AG04450 (cell line): ENCODE data around the gene S100Z. TPM values are rescaled to one million over a fixed set of nuclear protein-coding genes. Genes with fewer than 3 reads are reported as not detected.
"Not testable (repeated sequence)": the region's sequence is repeated elsewhere in the genome, so short reads cannot be mapped to it uniquely, and the experiment has no call there.

ENCODE experiments used
- CTCF ChIA-PET: fragments of 300-600, 350-600 bp; formaldehyde crosslinking; extraction: SDS; loops from one replicate; lab custom pipeline; 2022; ENCODE audit warnings: antibody characterized with exemption, inconsistent platforms; lab: Charles Lee
- POLR2A ChIA-PET: fragments of 350-600 bp; formaldehyde crosslinking; extraction: SDS; loops from one replicate; lab custom pipeline; 2021; ENCODE audit warnings: antibody characterized with exemption, inconsistent platforms; lab: Yijun Ruan, JAX
- DNase-seq: peaks from one replicate; pipeline ENCODE4 v3.0.0-alpha.2; 2011; ENCODE audit warnings: low read depth, low spot score
- H3K27ac ChIP-seq: one replicate; pipeline ENCODE4 v1.5.1; 2012; ENCODE audit warnings: low read depth, low read length, control low read depth
- H3K27me3 ChIP-seq: one replicate; pipeline ENCODE4 v1.6.0; 2012; ENCODE audit warnings: low read length; ENCODE audit not compliant: control insufficient read depth, insufficient read depth
- H3K4me3 ChIP-seq: 2 replicates; pipeline ENCODE4 v1.5.1; 2011; ENCODE audit warnings: mild to moderate bottlenecking, low read depth, low read length, control low read depth
- H3K9me3 ChIP-seq: 2 replicates; pipeline ENCODE4 v1.5.1; 2012; ENCODE audit warnings: low read length; ENCODE audit not compliant: control insufficient read depth, insufficient read depth
- CTCF ChIP-seq: IDR thresholded peaks from 2 replicates; pipeline ENCODE4 v1.5.1; 2011; ENCODE audit warnings: low read depth, low read length, control low read depth, inconsistent platforms
- polyA plus RNA-seq: library from polyadenylated mRNA; depleted of rRNA; stranded (reverse); fragments of >200 nt; gene quantifications from 2 replicates; pipeline ENCODE4 v1.2.3, GENCODE V29; 2011

The S100Z gene
- polyA plus RNA-seq, 1 experiment, result not detected

GRCh38 chr5:76851728-76852369 is 2.0 kb downstream of the S100Z start:
- no peak for TF ChIP-seq CTCF
- Histone ChIP-seq H3K4me3 (no peak overlapping the region), H3K9me3 (no peaks in the 10 kb centered on the region; the same call in 1 of the 2 replicates), H3K27me3 (no peaks in the 10 kb centered on the region), H3K27ac (no peak overlapping the region)
- CTCF ChIA-PET, result interaction anchor here (0.8 to 1.2 kb wide), 2 partner anchors 250 to 263 kb away, joined by 3 read pairs; no protein-coding TSS in a partner anchor
- no peak for DNase-seq
- POLR2A ChIA-PET, result interaction anchor here (0.6 kb wide), 1 partner anchor 641 kb away, joined by 3 read pairs; no protein-coding TSS in a partner anchor

- no peaks in the 10 kb centered on the region; the same call in 1 of the 2 replicates for H3K9me3 ChIP-seq
- CTCF ChIA-PET, result interaction anchor here (0.8 to 1.2 kb wide), 2 partner anchors 251 to 262 kb away, joined by 3 read pairs; no protein-coding TSS in a partner anchor
- DNase-seq, result no peak
Measured at GRCh38 chr5:76852772-76853171, 3.0 kb downstream of the S100Z start.

GRCh38 chr5:76853741-76854140 is 3.9 kb downstream of the S100Z start:
- DNase-seq, H3K27me3 ChIP-seq, H3K27ac ChIP-seq, H3K4me3 ChIP-seq, POLR2A ChIA-PET, H3K9me3 ChIP-seq, CTCF ChIA-PET: not testable (repeated sequence)

More at GRCh38 chr5:76852772-76853171, 3.0 kb downstream of the S100Z start:
- H3K27me3 ChIP-seq, result no peaks in the 10 kb centered on the region
- no peak for TF ChIP-seq CTCF
- no peak overlapping the region for H3K27ac ChIP-seq
- no peak overlapping the region for H3K4me3 ChIP-seq
- POLR2A ChIA-PET, result no interaction called here

GRCh38 chr5:76854644-76855043 is 4.8 kb downstream of the S100Z start:
- DNase-seq, result no peak
- CTCF ChIA-PET, result no interaction called here
- POLR2A ChIA-PET, result no interaction called here
- Histone ChIP-seq H3K27ac (no peak overlapping the region), H3K27me3 (no peaks in the 10 kb centered on the region), H3K4me3 (no peak overlapping the region), H3K9me3 (no peaks in the 10 kb centered on the region; the same call in 1 of the 2 replicates)
- TF ChIP-seq CTCF, result no peak

GRCh38 chr5:76855501-76855900 is 5.7 kb downstream of the S100Z start:
- H3K27ac ChIP-seq, H3K27me3 ChIP-seq, CTCF ChIA-PET, DNase-seq, POLR2A ChIA-PET, H3K4me3 ChIP-seq, H3K9me3 ChIP-seq: not testable (repeated sequence)

- Histone ChIP-seq H3K4me3 (no peak overlapping the region), H3K27ac (no peak overlapping the region), H3K27me3 (no peaks in the 10 kb centered on the region), H3K9me3 (no peaks in the 10 kb centered on the region; the same call in 1 of the 2 replicates)
- no peak for TF ChIP-seq CTCF
- ChIA-PET CTCF (no interaction called here), POLR2A (no interaction called here)
- no peak for DNase-seq
Measured at GRCh38 chr5:76855961-76856360, 6.1 kb downstream of the S100Z start.

- H3K4me3 ChIP-seq, POLR2A ChIA-PET, H3K27ac ChIP-seq, H3K27me3 ChIP-seq, CTCF ChIA-PET, H3K9me3 ChIP-seq, DNase-seq: not testable (repeated sequence)
Measured at GRCh38 chr5:76856800-76857199, 7.0 kb downstream of the S100Z start.
